Gastroesophageal sphincter (tissue), 2 donors: ENCODE measurements around the gene PIGK.

Experiments
- EP300 ChIP-seq: sonication (generic); formaldehyde crosslinking; IDR thresholded peaks from one replicate; pipeline ENCODE4 v1.6.1; 2017; ENCODE audit warnings: antibody characterized with exemption, mild to moderate bottlenecking
- POLR2A ChIP-seq, 2 donors: fragments of 450-650 bp; IDR thresholded peaks; one replicate each; pipeline ENCODE4 v1.6.1; 2017; ENCODE audit warnings: antibody characterized with exemption in 2 of 2, mild to moderate bottlenecking in 2 of 2, moderate library complexity in 1 of 2

DNA sequence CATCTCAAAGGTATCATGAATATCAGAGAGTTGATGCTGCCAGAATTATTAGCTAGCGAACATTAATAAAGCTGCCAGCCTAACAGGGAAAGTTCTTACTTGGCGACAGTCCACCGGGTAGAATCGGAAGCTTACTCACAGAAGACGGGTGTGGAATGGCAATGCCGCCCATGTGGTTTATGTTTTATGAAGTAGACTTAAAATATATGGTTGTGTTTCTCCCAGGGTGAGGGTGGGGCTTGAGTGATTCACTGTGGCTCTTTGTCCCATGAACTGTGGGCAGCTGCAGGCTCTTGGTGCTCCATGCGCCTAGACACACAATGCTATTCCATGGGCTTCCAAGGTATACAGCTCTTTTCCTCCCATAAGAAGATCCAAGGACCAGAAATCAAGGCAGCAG is 162.7 kb downstream of the PIGK start:
- no peak for TF ChIP-seq POLR2A (IDR thresholded peaks at IDR 0.05)
- TF ChIP-seq EP300 = no peak
